H1 (cell line): Measurements from ENCODE around the gene HECTD4. TPM values are rescaled to one million over a fixed set of nuclear protein-coding genes. Genes with fewer than 3 reads are reported as not detected.

Source experiments
- CTCF ChIA-PET: fragments of 300-600 bp; sonication (Branson Sonifier 250); formaldehyde crosslinking; loops from one replicate; lab custom pipeline; 2021; ENCODE audit not compliant: partially characterized antibody; lab: Charles Lee
- POLR2A ChIA-PET: fragments of 300-600 bp; sonication (Branson Sonifier 250); formaldehyde crosslinking; loops from one replicate; lab custom pipeline; 2021; ENCODE audit warnings: inconsistent platforms; ENCODE audit not compliant: partially characterized antibody; lab: Charles Lee
- DNase-seq, 2 experiments: peaks; one replicate each; pipeline versions ENCODE4 v3.0.0 to v3.0.0-alpha.2; 2010 to 2022; ENCODE audit warnings: low spot score in 2 of 2, low read depth in 1 of 2, mixed read lengths in 1 of 2
- FAIRE-seq: peaks from 2 replicates; lab custom pipeline; 2011; peaks lifted over from hg19 to GRCh38; lab: Jason Lieb, UNC
- H2AFZ ChIP-seq: 2 replicates; pipeline ENCODE4 v1.8.1; 2012; ENCODE audit warnings: low read length, inconsistent platforms
- H2AK5ac ChIP-seq: 2 replicates; pipeline ENCODE4 v1.6.1; 2013; ENCODE audit warnings: low read depth, low read length
- H2BK120ac ChIP-seq: replicated peaks from 2 replicates; pipeline ENCODE3; 2013; ENCODE audit warnings: low read depth, low read length, inconsistent platforms
- H2BK12ac ChIP-seq: 2 replicates; pipeline ENCODE4 v1.6.1; 2013; ENCODE audit warnings: low read depth, low read length
- H2BK15ac ChIP-seq: 2 replicates; pipeline ENCODE4 v1.6.1; 2013; ENCODE audit warnings: low read length
- H2BK20ac ChIP-seq: 2 replicates; pipeline ENCODE4 v1.6.1; 2013; ENCODE audit warnings: low read length
- H2BK5ac ChIP-seq: 2 replicates; pipeline ENCODE4 v1.6.1; 2013; ENCODE audit warnings: low read depth, low read length
- H3K14ac ChIP-seq: 2 replicates; pipeline ENCODE4 v1.6.1; 2013; ENCODE audit warnings: inconsistent platforms; ENCODE audit not compliant: insufficient read length
- H3K18ac ChIP-seq: 2 replicates; pipeline ENCODE4 v1.6.1; 2013; ENCODE audit warnings: low read length; ENCODE audit errors: extremely low read depth
- H3K23ac ChIP-seq: 2 replicates; pipeline ENCODE4 v1.6.1; 2013; ENCODE audit warnings: inconsistent platforms; ENCODE audit not compliant: insufficient read length
- H3K23me2 ChIP-seq: 2 replicates; pipeline ENCODE4 v1.6.1; 2013; ENCODE audit warnings: low read depth, low read length
- H3K27ac ChIP-seq: 2 replicates; pipeline ENCODE4 v1.6.1; 2011; ENCODE audit warnings: low read depth, low read length, inconsistent platforms
- H3K27me3 ChIP-seq, 4 experiments: replicated peaks in 1 of 4; 1 replicate in 1 of 4; 2 replicates in 3 of 4; pipeline versions ENCODE4 v1.6.1 to v1.8.1; 2011 to 2013; ENCODE audit warnings: low read length in 3 of 4, mild to moderate bottlenecking in 3 of 4, inconsistent platforms in 2 of 4, mixed read lengths in 2 of 4, moderate library complexity in 1 of 4; ENCODE audit not compliant: control insufficient read depth in 3 of 4, insufficient read depth in 3 of 4; ENCODE audit errors: extremely low read depth in 1 of 4
- H3K36me3 ChIP-seq, 4 experiments: 2 replicates each; pipeline versions ENCODE4 v1.6.1 to v1.8.1; 2011 to 2013; ENCODE audit warnings: mild to moderate bottlenecking in 4 of 4, low read length in 3 of 4, moderate library complexity in 2 of 4, control low read depth in 1 of 4, inconsistent platforms in 1 of 4; ENCODE audit not compliant: insufficient read depth in 4 of 4, control insufficient read depth in 2 of 4
- H3K4ac ChIP-seq: replicated peaks from 2 replicates; pipeline ENCODE3; 2013; ENCODE audit warnings: low read length, low read depth, mixed read lengths, inconsistent platforms; ENCODE audit not compliant: insufficient read length
- H3K4me1 ChIP-seq, 4 experiments: replicated peaks in 1 of 4; 1 replicate in 1 of 4; 2 replicates in 3 of 4; pipeline versions ENCODE4 v1.6.1 to v1.8.1; 2011 to 2013; ENCODE audit warnings: low read length in 3 of 4, inconsistent platforms in 2 of 4, mixed read lengths in 1 of 4; ENCODE audit not compliant: insufficient read depth in 4 of 4, control insufficient read depth in 3 of 4
- H3K4me2 ChIP-seq, 2 experiments: 2 replicates each; pipeline versions ENCODE4 v1.6.1 to v1.8.1; 2011 to 2013; ENCODE audit warnings: low read depth in 2 of 2, low read length in 2 of 2, control low read depth in 1 of 2, inconsistent platforms in 1 of 2, mild to moderate bottlenecking in 1 of 2; ENCODE audit not compliant: insufficient read depth in 1 of 2
- H3K4me3 ChIP-seq, 4 experiments: fragments of 200-600, 300-600 bp in 1 of 4; sonication (generic), shearing (Covaris generic), sonication (Bioruptor Twin) in 1 of 4; 2 replicates each; pipeline versions ENCODE4 v1.5.1 to v1.8.1; 2011 to 2016; ENCODE audit warnings: low read length in 4 of 4, low read depth in 3 of 4, control low read depth in 2 of 4, inconsistent platforms in 2 of 4, mild to moderate bottlenecking in 2 of 4, mixed read lengths in 1 of 4, moderate library complexity in 1 of 4; ENCODE audit not compliant: insufficient read depth in 2 of 4; ENCODE audit errors: extremely low read depth in 1 of 4
- H3K56ac ChIP-seq: replicated peaks from 2 replicates; pipeline ENCODE3; 2013; ENCODE audit warnings: low read depth, mild to moderate bottlenecking, mixed read lengths, low read length, inconsistent platforms; ENCODE audit not compliant: insufficient read length
- H3K79me1 ChIP-seq: 2 replicates; pipeline ENCODE4 v1.6.1; 2013; ENCODE audit warnings: low read depth, low read length, control low read depth
- H3K79me2 ChIP-seq, 2 experiments: 2 replicates each; pipeline versions ENCODE4 v1.6.1 to v1.8.1; 2012 to 2013; ENCODE audit warnings: low read length in 2 of 2, mild to moderate bottlenecking in 2 of 2, inconsistent platforms in 1 of 2; ENCODE audit not compliant: insufficient read depth in 2 of 2, control insufficient read depth in 1 of 2
- H3K9ac ChIP-seq, 4 experiments: replicated peaks in 1 of 4; 1 replicate in 1 of 4; 2 replicates in 3 of 4; pipeline versions ENCODE4 v1.6.1 to v1.8.1; 2011 to 2013; ENCODE audit warnings: low read depth in 3 of 4, low read length in 3 of 4, control low read depth in 2 of 4, mild to moderate bottlenecking in 2 of 4, moderate library complexity in 2 of 4, inconsistent platforms in 1 of 4; ENCODE audit errors: extremely low read depth in 1 of 4
- H3K9me3 ChIP-seq, 2 experiments: 2 replicates each; pipeline versions ENCODE4 v1.6.1 to v1.8.1; 2012 to 2013; ENCODE audit warnings: mild to moderate bottlenecking in 2 of 2, moderate library complexity in 2 of 2, control low read depth in 1 of 2, inconsistent platforms in 1 of 2, low read depth in 1 of 2, low read length in 1 of 2, mixed read lengths in 1 of 2; ENCODE audit not compliant: insufficient read depth in 2 of 2
- H4K20me1 ChIP-seq, 2 experiments: replicated peaks in 1 of 2; 2 replicates each; pipeline versions ENCODE3 to v1.8.1; 2011 to 2013; ENCODE audit warnings: inconsistent platforms in 2 of 2, low read length in 2 of 2, mild to moderate bottlenecking in 1 of 2; ENCODE audit not compliant: insufficient read depth in 2 of 2, control insufficient read depth in 1 of 2
- H4K5ac ChIP-seq: 2 replicates; pipeline ENCODE4 v1.6.1; 2013; ENCODE audit warnings: low read length, low read depth, mixed read lengths, inconsistent platforms; ENCODE audit not compliant: insufficient read length
- H4K8ac ChIP-seq: 2 replicates; pipeline ENCODE4 v1.8.0; 2013; ENCODE audit warnings: mild to moderate bottlenecking, moderate library complexity, low read length, inconsistent platforms; ENCODE audit not compliant: insufficient read depth; ENCODE audit errors: extremely low read depth
- H4K91ac ChIP-seq: replicated peaks from 2 replicates; pipeline ENCODE3; 2013; ENCODE audit warnings: low read length, mixed read lengths, inconsistent platforms; ENCODE audit not compliant: insufficient read length
- BCL11A ChIP-seq, 2 experiments: IDR thresholded peaks; one replicate each; pipeline ENCODE4 v1.6.1; 2011; ENCODE audit warnings: low read depth in 2 of 2, low read length in 2 of 2, mild to moderate bottlenecking in 2 of 2
- CBX8 ChIP-seq: fragments of 300-800, 300-1000 bp; sonication (generic); IDR thresholded peaks from 2 replicates; pipeline ENCODE4 v1.7.1; 2016; ENCODE audit warnings: low read depth, low read length, borderline replicate concordance
- CHD1 ChIP-seq: IDR thresholded peaks from 2 replicates; pipeline ENCODE4 v1.6.1; 2012; ENCODE audit warnings: low read depth, low read length, improper control_type of control experiment
- EZH2 ChIP-seq: fragments of 200-600 bp; sonication (generic); IDR thresholded peaks from 2 replicates; pipeline ENCODE4 v1.7.1; 2012; ENCODE audit warnings: low read depth, mild to moderate bottlenecking, moderate library complexity, low read length, inconsistent platforms; ENCODE audit not compliant: severe bottlenecking
- HDAC2 ChIP-seq, 2 experiments: fragments of 300-600 bp in 1 of 2; sonication (generic) in 1 of 2; IDR thresholded peaks; 2 replicates each; pipeline ENCODE4 v1.6.1; 2011 to 2012; ENCODE audit warnings: low read depth in 2 of 2, low read length in 2 of 2, mild to moderate bottlenecking in 2 of 2, moderate library complexity in 2 of 2, borderline replicate concordance in 1 of 2, inconsistent platforms in 1 of 2
- PHF8 ChIP-seq: fragments of 200-600 bp; sonication (generic); conservative IDR thresholded peaks from 2 replicates; pipeline ENCODE4 v1.7.1; 2012; ENCODE audit warnings: low read depth, mild to moderate bottlenecking, inconsistent platforms, low read length, moderate library complexity
- POLR2AphosphoS5 ChIP-seq: IDR thresholded peaks from 2 replicates; pipeline ENCODE4 v1.6.1; 2011; ENCODE audit warnings: low read depth, low read length
- RAD21 ChIP-seq, 2 experiments: IDR thresholded peaks in 1 of 2; conservative IDR thresholded peaks in 1 of 2; 2 replicates each; pipeline ENCODE4 v1.6.1; 2011; ENCODE audit warnings: low read depth in 2 of 2, low read length in 2 of 2, improper control_type of control experiment in 1 of 2, inconsistent platforms in 1 of 2, mild to moderate bottlenecking in 1 of 2, moderate library complexity in 1 of 2
- SIX5 ChIP-seq: IDR thresholded peaks from 2 replicates; pipeline ENCODE4 v1.6.1; 2011; ENCODE audit warnings: mild to moderate bottlenecking, low read depth, low read length
- SP2 ChIP-seq: IDR thresholded peaks from 2 replicates; pipeline ENCODE4 v1.6.1; 2012; ENCODE audit warnings: mild to moderate bottlenecking, low read length, inconsistent platforms
- SP4 ChIP-seq: IDR thresholded peaks from 2 replicates; pipeline ENCODE4 v1.6.1; 2012; ENCODE audit warnings: low read length, inconsistent platforms
- TEAD4 ChIP-seq: IDR thresholded peaks from 2 replicates; pipeline ENCODE4 v1.6.1; 2012; ENCODE audit warnings: low read depth, low read length, inconsistent platforms, mixed read lengths
- WGBS, 2 experiments: shearing (Covaris generic) in 1 of 2; methylation state at CpG; one replicate each; pipeline versions ENCODE4 v1.1.6 to v1.1.7; 2013 to 2015; ENCODE audit warnings: low lambda C conversion rate in 2 of 2, mixed read lengths in 2 of 2, inconsistent platforms in 1 of 2, low coverage in 1 of 2, missing lambda C conversion rate in 1 of 2; ENCODE audit not compliant: insufficient replicate concordance in 2 of 2, insufficient coverage in 1 of 2, insufficient read length in 1 of 2; ENCODE audit errors: extremely low coverage in 1 of 2, missing lambda C conversion rate in 1 of 2; 5-methylcytosine and 5-hydroxymethylcytosine counted together
- polyA plus RNA-seq, 7 experiments: library from polyadenylated mRNA; depleted of rRNA in 3 of 7; stranded (reverse) in 5 of 7; unstranded in 2 of 7; fragments of >200 nt in 5 of 7; fragments of 200-250 nt in 2 of 7; gene quantifications; 1 replicate in 5 of 7; 2 replicates in 1 of 7; 4 replicates in 1 of 7; pipeline versions ENCODE4 v1.2.1 to v1.2.3, GENCODE V29; 2011 to 2013; ENCODE audit warnings: missing spikeins in 2 of 7, mixed read lengths in 2 of 7
- total RNA-seq: library from RNA; stranded (reverse); fragmentation: NEBNext Ultra II Directional; extraction: Animal tissue kit (Norgen Biotek cat#: 25700); gene quantifications from 2 replicates; pipeline ENCODE4 v1.2.1, GENCODE V29; 2021

HECTD4 gene
- total and polyA plus RNA-seq, 2 of the 8 experiments (the other 6 are each of a cell fraction or from before 2014, with no cell fraction given), result 6.5 to 33.7 TPM

GRCh38 chr12:112169161-112169872 is 212.9 kb downstream of the HECTD4 start:
- H3K27ac ChIP-seq, result no peak overlapping the region
- H3K9ac ChIP-seq, result no peak overlapping the region
- H2BK12ac ChIP-seq, result no peak overlapping the region
- no peak overlapping the region for H2AFZ ChIP-seq
- H3K56ac ChIP-seq, result no peak overlapping the region
- no peak overlapping the region; the same call in 1 of the 2 replicates for H2BK15ac ChIP-seq
- no peak overlapping the region for H3K4ac ChIP-seq
- no peaks in the 10 kb centered on the region; a peak in 1 of 7 replicates for H3K4me1 ChIP-seq
- H4K5ac ChIP-seq, result no peak overlapping the region
- no peak overlapping the region for H2BK5ac ChIP-seq
- no peak overlapping the region for H2BK120ac ChIP-seq
- FAIRE-seq (no peak), DNase-seq (no peak)
- H3K4me2 ChIP-seq, result no peak overlapping the region
- no peak overlapping the region for H3K14ac ChIP-seq
- no peak overlapping the region for H4K91ac ChIP-seq
- H3K36me3 ChIP-seq, result no peaks in the 10 kb centered on the region; a peak in 2 of 8 replicates
- ChIA-PET CTCF (interaction anchor here (1.1 to 1.4 kb wide), 3 partner anchors 10 to 36 kb away, joined by 3 to 5 read pairs (median 3); no protein-coding TSS in a partner anchor), POLR2A (interaction anchor here (0.6 to 1.7 kb wide), 5 partner anchors 10 to 473 kb away, joined by 3 to 5 read pairs (median 3); no protein-coding TSS in a partner anchor)
- H3K23me2 ChIP-seq, result no peaks in the 10 kb centered on the region
- peak overlapping the region; percentile 53 for H4K8ac ChIP-seq
- TF ChIP-seq POLR2AphosphoS5 (no peak), CBX8 (no peak), SP2 (no peak), EZH2 (no peak), CHD1 (no peak), BCL11A (IDR thresholded peaks at IDR 0.05; ENCODE audit: low read depth in 2 of 2, low read length in 2 of 2) (no peak), SIX5 (no peak), TEAD4 (no peak), SP4 (no peak), RAD21 (IDR thresholded peaks at IDR 0.05 in 1 of 2, conservative IDR thresholded peaks at IDR 0.05 in 1 of 2; ENCODE audit: low read depth in 2 of 2, low read length in 2 of 2) (no peak), HDAC2 (IDR thresholded peaks at IDR 0.05; ENCODE audit: borderline replicate concordance in 1 of 2, low read depth in 2 of 2, low read length in 2 of 2) (no peak), PHF8 (no peak)
- no peak overlapping the region for H2AK5ac ChIP-seq
- no peak overlapping the region for H3K23ac ChIP-seq
- no peaks in the 10 kb centered on the region for H3K27me3 ChIP-seq
- no peak overlapping the region for H2BK20ac ChIP-seq
- H3K18ac ChIP-seq, result no peak overlapping the region
- no peaks in the 10 kb centered on the region; the same call in 1 of the 2 replicates for H3K79me1 ChIP-seq
- no peaks in the 10 kb centered on the region for H3K9me3 ChIP-seq
- WGBS, 2 experiments, result 95% methylated on average over 19 of the region's 19 CpGs; no CpG with 5 or more reads in 1 of the 2 experiments
- H4K20me1 ChIP-seq, result no peaks in the 10 kb centered on the region
- no peak overlapping the region for H3K4me3 ChIP-seq
- H3K79me2 ChIP-seq, result no peaks in the 10 kb centered on the region
